ENCODE measurements around the gene PDE9A.

Gene PDE9A

GRCh38 chr21:42745511-42746239 is 92.3 kb downstream of the PDE9A start:
- no peak for DNase-seq

DNA sequence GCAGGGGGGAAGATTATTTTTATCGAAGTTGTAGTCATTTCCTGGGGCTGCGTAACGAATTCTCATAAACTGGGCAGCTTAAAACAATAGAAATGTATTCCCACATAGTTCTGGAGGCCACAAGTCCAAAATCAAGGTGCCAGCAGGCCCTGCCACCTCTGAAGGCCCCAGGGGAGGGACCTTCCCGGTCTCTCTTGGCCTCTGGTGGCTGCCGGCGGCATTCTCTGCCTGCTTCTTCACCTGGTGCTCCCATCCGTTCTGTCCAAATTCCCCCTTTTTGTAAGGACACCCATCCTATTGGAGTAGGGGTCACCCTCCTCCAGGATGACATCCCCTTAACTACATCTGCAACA is 92.8 kb downstream of the PDE9A start:
- DNase-seq: no peak

GRCh38 chr21:42746593-42747275 is 93.3 kb downstream of the PDE9A start:
- no peak for DNase-seq

DNA sequence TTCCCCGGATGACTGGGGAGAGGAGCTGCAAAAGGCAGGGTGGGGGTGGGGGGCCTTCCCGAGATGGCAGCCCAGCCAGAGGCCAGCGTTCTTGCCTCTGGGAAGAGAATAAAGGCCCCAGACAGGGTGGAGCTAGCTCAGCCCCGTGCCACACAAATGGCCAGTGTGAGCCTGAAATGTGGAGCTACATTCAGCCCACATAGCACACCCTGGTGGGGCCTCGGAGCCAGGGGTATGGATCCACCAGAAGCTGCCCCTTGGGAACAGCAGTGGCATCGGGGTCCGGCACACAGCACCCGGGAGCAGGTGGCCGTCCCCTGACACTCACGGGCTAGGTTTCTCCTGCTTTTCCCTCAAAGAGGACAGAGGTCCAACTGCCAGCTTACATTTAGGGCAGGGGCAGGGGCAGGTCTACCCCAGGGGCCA is 93.9 kb downstream of the PDE9A start:
- no peak for DNase-seq

GRCh38 chr21:42747746-42748351 is 94.4 kb downstream of the PDE9A start:
- no peak for DNase-seq

DNA sequence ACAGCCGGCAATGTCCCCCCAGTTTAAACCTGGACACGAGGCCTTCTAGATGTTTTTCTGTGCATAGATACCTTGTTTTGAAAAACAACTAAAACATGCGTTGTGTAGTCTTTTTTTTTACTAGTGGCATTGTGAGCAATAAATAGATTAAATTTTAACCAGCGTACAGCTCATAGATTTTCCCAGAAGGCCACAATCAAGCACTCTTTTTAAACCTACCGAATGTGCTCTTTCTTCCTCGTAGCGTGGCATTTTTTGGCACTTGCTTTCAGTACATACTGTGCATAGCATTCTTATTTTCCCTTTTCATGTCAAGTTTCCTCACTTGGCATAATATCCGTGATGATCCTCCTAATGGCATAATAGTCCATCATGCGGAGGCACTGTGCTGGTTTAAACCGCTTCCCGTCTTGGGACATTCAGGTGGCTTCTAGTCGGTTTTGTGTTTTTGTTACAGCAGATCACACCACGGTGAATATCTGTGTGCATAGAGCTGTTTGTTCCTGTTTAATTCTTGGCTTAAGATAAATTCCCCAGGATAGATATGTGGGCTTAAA is 95.3 kb downstream of the PDE9A start:
- no peak for DNase-seq

DNA sequence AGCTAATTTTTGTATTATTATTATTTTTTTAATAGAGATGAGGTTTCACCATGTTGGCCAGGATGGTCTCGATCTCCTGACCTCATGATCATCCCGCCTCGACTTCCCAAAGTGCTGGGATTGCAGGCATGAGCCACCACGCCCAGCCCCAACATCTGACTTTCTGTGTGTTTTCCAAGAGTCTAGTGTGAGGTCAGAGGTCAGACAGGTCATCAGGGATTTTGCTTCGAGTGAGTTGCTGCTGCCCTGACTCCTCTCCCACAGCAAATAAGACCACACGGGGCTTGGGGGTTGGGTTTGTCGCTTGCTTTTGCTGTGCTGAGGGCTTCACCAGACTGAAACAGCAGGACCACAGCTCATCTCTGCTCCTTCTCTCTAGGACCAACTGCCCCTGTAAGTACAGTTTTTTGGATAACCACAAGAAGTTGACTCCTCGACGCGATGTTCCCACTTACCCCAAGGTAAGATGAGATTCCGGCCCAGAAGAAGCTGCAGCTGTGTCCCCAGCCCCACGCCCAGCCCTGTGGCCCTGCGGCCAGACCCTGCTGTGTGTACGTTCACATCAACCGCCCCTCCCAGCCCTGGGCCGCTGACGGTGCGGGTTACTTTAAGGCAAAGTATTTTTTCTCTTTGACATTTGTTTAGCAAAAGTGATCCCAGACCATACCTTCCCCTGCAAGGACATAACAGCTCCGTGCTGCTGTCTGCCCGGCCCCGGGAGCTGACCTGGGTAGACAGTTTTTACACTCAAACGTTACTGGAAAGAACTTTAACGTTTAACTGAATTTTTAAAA is 97.5 kb downstream of the PDE9A start:
- DNase-seq: no peak

- no peak for DNase-seq
Observed at GRCh38 chr21:42751866-42752265, 98.4 kb downstream of the PDE9A start.

GRCh38 chr21:42753804-42754203 is 100.4 kb downstream of the PDE9A start:
- no peak for DNase-seq

- no peak for DNase-seq
Observed at GRCh38 chr21:42754270-42754933, 101.0 kb downstream of the PDE9A start.

DNA sequence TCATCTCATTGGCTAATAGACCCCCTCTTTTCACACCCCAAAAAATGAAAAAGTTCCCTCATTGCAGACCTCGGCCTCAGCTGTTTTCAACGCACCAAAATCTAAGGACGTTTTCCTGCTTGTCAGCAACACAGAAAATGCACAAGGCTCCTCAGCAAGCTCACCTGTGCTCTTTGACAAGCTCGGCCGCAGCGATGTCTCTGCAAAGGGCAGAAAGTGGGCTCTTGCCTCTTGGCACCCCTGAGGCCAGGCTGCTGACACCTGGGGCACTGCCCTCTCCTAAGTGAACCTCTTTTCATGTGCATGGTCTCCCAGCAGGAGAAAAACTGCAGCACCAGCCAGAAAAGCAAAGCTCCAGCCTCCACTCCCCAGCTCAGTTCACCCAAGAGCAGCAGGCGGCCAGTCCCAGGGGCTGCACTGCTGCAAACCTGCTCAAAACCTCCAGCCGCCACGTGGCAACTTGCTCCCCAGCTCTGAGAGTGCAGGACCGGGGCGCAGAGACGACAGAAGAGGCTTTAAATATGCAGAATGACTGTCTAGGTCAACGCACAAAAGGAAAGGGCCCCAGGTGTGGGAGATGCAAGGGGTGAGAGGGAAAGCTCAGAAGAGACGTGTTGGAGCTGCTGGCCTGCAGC is 101.7 kb downstream of the PDE9A start:
- no peak for DNase-seq

- no peak for DNase-seq
Observed at GRCh38 chr21:42755766-42756579, 102.6 kb downstream of the PDE9A start.

GRCh38 chr21:42756580-42757250 is 103.3 kb downstream of the PDE9A start:
- DNase-seq: no peak

GRCh38 chr21:42757422-42757821 is 104.0 kb downstream of the PDE9A start:
- no peak for DNase-seq

DNA sequence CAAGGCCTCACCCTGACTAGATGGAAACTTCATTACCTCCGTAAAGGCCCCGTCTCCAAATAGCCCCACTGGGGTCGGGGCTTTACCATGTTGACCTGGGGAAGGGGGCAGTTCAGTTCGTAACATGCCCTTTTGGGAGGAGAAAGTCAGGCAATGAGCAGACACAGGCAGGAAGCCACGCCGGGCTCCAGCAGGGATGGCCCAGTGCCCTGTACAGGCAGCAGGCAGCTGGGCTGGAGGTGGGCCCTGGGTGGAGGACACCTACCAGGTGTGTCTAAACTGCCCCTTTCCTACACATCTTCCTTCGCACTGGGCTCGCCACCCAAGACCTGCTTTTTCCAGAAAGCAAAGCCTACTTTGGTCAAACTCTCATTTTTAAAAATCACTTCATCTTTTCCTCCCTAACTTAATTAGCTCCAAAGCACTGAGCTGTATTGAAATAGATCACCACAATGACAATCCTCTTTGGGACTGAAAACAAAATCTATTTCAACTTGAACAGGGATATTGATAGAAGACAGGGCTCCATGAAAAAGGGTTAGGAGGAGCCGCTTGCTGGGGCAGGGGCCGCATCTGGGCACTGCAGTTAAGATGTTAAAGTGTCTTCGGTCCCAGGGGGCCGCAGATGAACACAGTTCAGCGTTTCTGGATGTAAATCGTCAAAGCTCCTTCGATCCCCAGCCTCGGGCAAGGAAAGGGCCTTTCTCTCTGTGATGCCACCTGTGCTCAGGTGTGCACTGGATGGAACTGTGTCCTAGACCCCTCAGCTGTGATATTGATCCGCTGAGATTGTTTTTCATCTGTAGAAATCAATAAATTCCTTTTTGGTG is 104.6 kb downstream of the PDE9A start:
- peak; percentile 65 for DNase-seq

GRCh38 chr21:42758721-42759593 is 105.5 kb downstream of the PDE9A start:
- DNase-seq: no peak

- no peak for DNase-seq
Observed at GRCh38 chr21:42759594-42759927, 106.1 kb downstream of the PDE9A start.

GRCh38 chr21:42760361-42760950 is 107.0 kb downstream of the PDE9A start:
- DNase-seq: no peak

All from eye (tissue), 1 donor.